ENCODE measurements around the gene ADRA2B.

The ADRA2B gene

GRCh38 chr2:96108151-96108540 is 8.2 kb downstream of the ADRA2B start:
- Histone ChIP-seq H3K36me3 (ENCODE audit: insufficient read depth, low read length) (no peaks in the 10 kb centered on the region), H3K4me3 (no peak overlapping the region), H3K27ac (no peak overlapping the region), H3K9ac (ENCODE audit: insufficient read length) (no peak overlapping the region), H3K9me3 (ENCODE audit: low read depth, low read length) (no peaks in the 10 kb centered on the region)
- DNase-seq (ENCODE audit: low read depth, low spot score): no peak
- TF ChIP-seq EZH2 (IDR thresholded peaks at IDR 0.05) (no peak), FOXP2 (optimal IDR thresholded peaks at IDR 0.05; ENCODE audit: control extremely low read depth, extremely low read length, insufficient read depth) (no peak), POLR2AphosphoS5 (IDR thresholded peaks at IDR 0.05; ENCODE audit: borderline replicate concordance, low read depth, low read length) (no peak)

- no peak overlapping the region for H3K27ac ChIP-seq
Observed at GRCh38 chr2:96107708-96108065, 8.7 kb downstream of the ADRA2B start.

DNA sequence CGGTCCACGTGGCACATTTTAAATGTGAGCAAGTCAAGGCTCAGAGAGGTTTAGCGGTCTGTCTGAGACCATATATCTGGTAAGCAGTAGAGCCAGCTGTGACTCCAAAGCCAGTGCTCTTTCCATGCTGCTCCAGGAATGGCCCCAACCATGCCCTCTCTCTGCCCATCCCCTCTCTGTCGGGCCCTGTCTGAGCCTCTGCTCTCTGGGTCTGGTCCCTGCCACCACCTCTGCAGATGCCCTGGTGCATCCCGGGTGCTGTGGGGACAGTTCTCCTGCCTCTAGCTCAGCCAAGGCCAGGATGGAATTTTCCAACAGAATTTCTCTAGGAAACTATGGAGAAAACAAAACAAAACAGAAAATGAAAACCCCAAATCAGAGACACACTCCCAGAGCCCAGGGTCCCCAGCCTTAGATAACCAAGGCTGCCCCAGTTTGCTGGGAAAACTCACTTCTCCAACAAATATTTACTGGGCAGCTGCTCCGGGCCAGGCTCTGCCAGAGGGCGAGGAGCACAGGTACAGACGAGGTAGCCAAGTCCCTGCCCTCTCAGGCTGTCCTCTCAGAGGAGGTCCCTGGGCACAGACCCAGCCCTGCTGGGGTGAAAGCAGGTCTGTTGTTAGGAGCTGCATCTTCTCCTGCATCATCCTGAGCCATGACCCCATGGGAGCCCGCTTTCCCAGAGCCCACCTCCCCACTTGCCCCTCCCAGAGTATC is 9.2 kb downstream of the ADRA2B start:
- H3K36me3 ChIP-seq (ENCODE audit: insufficient read depth, low read length): no peaks in the 10 kb centered on the region
- H3K4me3 ChIP-seq: no peak overlapping the region
- H3K27ac ChIP-seq: no peak overlapping the region
- H3K9me3 ChIP-seq (ENCODE audit: low read depth, low read length): no peaks in the 10 kb centered on the region
- DNase-seq (ENCODE audit: low read depth, low spot score): no peak
- no peak overlapping the region for H3K9ac ChIP-seq (ENCODE audit: insufficient read length)
- TF ChIP-seq FOXP2 (optimal IDR thresholded peaks at IDR 0.05; ENCODE audit: control extremely low read depth, extremely low read length, insufficient read depth) (no peak), EZH2 (IDR thresholded peaks at IDR 0.05) (no peak), POLR2AphosphoS5 (IDR thresholded peaks at IDR 0.05; ENCODE audit: borderline replicate concordance, low read depth, low read length) (no peak)

More at GRCh38 chr2:96107708-96108065, 8.7 kb downstream of the ADRA2B start:
- H3K36me3 ChIP-seq (ENCODE audit: insufficient read depth, low read length): no peaks in the 10 kb centered on the region
- no peaks in the 10 kb centered on the region for H3K9me3 ChIP-seq (ENCODE audit: low read depth, low read length)
- TF ChIP-seq EZH2 (IDR thresholded peaks at IDR 0.05) (no peak), POLR2AphosphoS5 (IDR thresholded peaks at IDR 0.05; ENCODE audit: borderline replicate concordance, low read depth, low read length) (no peak), FOXP2 (optimal IDR thresholded peaks at IDR 0.05; ENCODE audit: control extremely low read depth, extremely low read length, insufficient read depth) (no peak)
- no peak for DNase-seq (ENCODE audit: low read depth, low spot score)
- H3K4me3 ChIP-seq: no peak overlapping the region
- H3K9ac ChIP-seq (ENCODE audit: insufficient read length): no peak overlapping the region

DNA sequence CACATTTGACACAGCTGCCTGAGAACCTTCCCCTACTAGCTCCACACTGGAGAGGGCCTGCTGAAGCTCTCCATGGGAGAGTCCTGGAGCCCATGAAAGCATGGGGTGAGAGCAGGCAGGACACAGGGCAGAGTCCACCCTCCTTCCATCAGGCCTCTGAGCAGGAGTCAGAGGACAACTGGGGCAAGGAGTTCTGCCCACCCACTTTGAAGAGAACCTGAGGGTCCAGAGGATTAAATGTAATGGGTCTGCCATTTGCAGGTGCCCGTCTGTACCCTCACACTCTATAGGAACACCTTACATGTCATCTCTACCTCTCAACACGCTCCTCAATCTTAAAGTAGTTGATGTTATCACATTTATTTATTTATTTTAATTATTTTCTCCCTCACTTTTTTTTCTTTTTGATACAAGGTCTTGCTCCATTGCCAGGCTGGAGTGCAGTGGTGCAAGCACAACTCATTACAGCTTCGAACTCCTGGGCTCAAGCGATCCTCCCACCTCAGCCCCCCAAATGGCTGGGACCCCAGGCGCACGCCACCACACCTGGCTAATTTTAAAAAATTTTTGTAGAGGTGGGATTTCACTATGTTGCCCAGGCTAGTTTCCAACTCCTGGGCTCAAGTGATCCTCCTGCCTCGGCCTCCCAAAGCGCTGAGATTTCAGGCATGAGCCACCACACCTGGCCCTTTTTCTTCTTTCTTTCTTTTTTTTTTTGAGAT is 10.2 kb downstream of the ADRA2B start:
- TF ChIP-seq EZH2 (IDR thresholded peaks at IDR 0.05): no peak
- H3K36me3 ChIP-seq (ENCODE audit: insufficient read depth, low read length): no peaks in the 10 kb centered on the region

DNA sequence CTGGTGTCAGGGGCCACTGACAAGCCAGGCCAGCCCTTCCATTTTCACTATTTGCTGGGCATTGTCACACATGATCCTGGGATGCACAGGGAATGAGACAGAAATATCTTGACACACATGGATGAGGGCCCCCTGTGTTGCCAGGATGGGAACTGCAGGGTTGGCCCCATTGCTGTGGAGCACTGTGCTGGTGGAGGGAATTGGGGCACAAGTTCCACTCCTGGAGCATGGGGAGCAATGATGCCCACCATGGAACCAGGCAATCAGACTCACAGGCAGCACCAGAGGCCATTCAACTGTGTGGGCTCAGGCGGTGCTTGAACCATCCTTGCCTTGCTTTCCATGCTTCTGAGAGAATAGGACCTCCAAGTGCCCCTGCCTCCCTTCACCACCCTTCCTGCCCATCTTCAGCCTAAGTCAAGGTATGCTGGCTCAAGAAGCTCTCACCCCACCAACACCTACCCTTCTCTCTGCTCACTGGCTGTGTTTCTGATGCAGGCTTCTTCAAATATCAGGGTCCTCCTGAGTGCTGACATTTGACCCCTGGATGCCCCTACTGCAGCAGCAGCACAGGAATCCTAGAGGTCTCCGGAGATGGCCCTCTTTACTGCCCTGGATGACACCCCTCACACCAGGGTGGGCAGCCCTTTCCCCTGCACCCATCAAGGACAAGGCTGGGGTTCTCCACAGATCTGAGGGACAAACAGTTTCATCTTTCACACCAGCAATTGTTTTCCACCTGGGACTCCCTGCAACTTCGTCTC is 11.0 kb downstream of the ADRA2B start:
- no peak for TF ChIP-seq FOXP2 (optimal IDR thresholded peaks at IDR 0.05; ENCODE audit: control extremely low read depth, extremely low read length, insufficient read depth)
- no peak for TF ChIP-seq POLR2AphosphoS5 (IDR thresholded peaks at IDR 0.05; ENCODE audit: borderline replicate concordance, low read depth, low read length)
- TF ChIP-seq EZH2 (IDR thresholded peaks at IDR 0.05): no peak
- DNase-seq (ENCODE audit: low read depth, low spot score): no peak
- Histone ChIP-seq H3K4me3 (no peak overlapping the region), H3K9me3 (ENCODE audit: low read depth, low read length) (no peaks in the 10 kb centered on the region), H3K9ac (ENCODE audit: insufficient read length) (no peak overlapping the region), H3K27ac (no peak overlapping the region), H3K36me3 (ENCODE audit: insufficient read depth, low read length) (no peaks in the 10 kb centered on the region)

More for the DNA sequence above, 10.2 kb downstream of the ADRA2B start:
- Histone ChIP-seq H3K9me3 (ENCODE audit: low read depth, low read length) (no peaks in the 10 kb centered on the region), H3K9ac (ENCODE audit: insufficient read length) (no peak overlapping the region), H3K27ac (no peak overlapping the region), H3K4me3 (no peak overlapping the region)
- DNase-seq (ENCODE audit: low read depth, low spot score): no peak

GRCh38 chr2:96104487-96104861 is 11.9 kb downstream of the ADRA2B start:
- H3K9me3 ChIP-seq (ENCODE audit: low read depth, low read length): no peaks in the 10 kb centered on the region
- TF ChIP-seq EZH2 (IDR thresholded peaks at IDR 0.05): no peak
- TF ChIP-seq POLR2AphosphoS5 (IDR thresholded peaks at IDR 0.05; ENCODE audit: borderline replicate concordance, low read depth, low read length): no peak
- TF ChIP-seq FOXP2 (optimal IDR thresholded peaks at IDR 0.05; ENCODE audit: control extremely low read depth, extremely low read length, insufficient read depth): no peak
- no peak overlapping the region for H3K27ac ChIP-seq
- no peak overlapping the region for H3K9ac ChIP-seq (ENCODE audit: insufficient read length)
- DNase-seq (ENCODE audit: low read depth, low spot score): no peak
- H3K4me3 ChIP-seq: no peak overlapping the region
- no peaks in the 10 kb centered on the region for H3K36me3 ChIP-seq (ENCODE audit: insufficient read depth, low read length)

- TF ChIP-seq POLR2AphosphoS5 (IDR thresholded peaks at IDR 0.05; ENCODE audit: borderline replicate concordance, low read depth, low read length): no peak
- TF ChIP-seq EZH2 (IDR thresholded peaks at IDR 0.05): no peak
- TF ChIP-seq FOXP2 (optimal IDR thresholded peaks at IDR 0.05; ENCODE audit: control extremely low read depth, extremely low read length, insufficient read depth): no peak
- H3K27ac ChIP-seq: no peak overlapping the region
- DNase-seq (ENCODE audit: low read depth, low spot score): no peak
- H3K36me3 ChIP-seq (ENCODE audit: insufficient read depth, low read length): no peaks in the 10 kb centered on the region
- no peak overlapping the region for H3K9ac ChIP-seq (ENCODE audit: insufficient read length)
- no peak overlapping the region for H3K4me3 ChIP-seq
- no peaks in the 10 kb centered on the region for H3K9me3 ChIP-seq (ENCODE audit: low read depth, low read length)
Observed at GRCh38 chr2:96103761-96104486, 12.4 kb downstream of the ADRA2B start.

DNA sequence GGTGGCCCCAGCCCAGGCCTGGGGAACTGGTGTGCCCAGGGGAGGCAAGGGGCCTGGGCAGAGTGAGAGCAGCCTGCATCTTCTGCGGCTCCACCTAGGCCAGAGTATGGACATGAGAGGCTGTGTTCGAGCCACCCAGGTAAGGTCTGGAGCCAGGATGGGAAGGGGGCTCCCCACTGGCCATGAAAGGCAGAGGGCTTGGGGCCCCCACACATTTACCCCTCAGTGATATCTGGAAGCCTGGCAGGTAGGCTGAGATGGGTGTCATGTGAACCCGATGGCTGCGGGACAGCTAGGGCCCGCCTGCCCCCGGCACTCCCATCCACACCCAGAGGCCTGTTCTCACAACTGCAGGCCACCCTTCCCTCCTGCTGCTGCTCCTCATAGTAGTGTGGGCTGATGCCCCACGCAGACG is 13.2 kb downstream of the ADRA2B start:
- DNase-seq (ENCODE audit: low read depth, low spot score): no peak
- H3K9ac ChIP-seq (ENCODE audit: insufficient read length): no peak overlapping the region
- H3K4me3 ChIP-seq: no peak overlapping the region
- TF ChIP-seq POLR2AphosphoS5 (IDR thresholded peaks at IDR 0.05; ENCODE audit: borderline replicate concordance, low read depth, low read length): no peak
- no peaks in the 10 kb centered on the region for H3K36me3 ChIP-seq (ENCODE audit: insufficient read depth, low read length)
- no peak overlapping the region for H3K27ac ChIP-seq
- H3K9me3 ChIP-seq (ENCODE audit: low read depth, low read length): no peaks in the 10 kb centered on the region

Data from SK-N-MC (cell line).